Adipocyte (in vitro differentiated cells): ENCODE measurements around the gene PNMA5.
"Not testable (repeated sequence)": the region's sequence is repeated elsewhere in the genome, so short reads cannot be mapped to it uniquely, and the experiment has no call there.

Experiments
- DNase-seq: peaks from one replicate; pipeline ENCODE4 v3.0.0-alpha.2; 2015; ENCODE audit warnings: low read depth
- H3K27me3 ChIP-seq: replicated peaks from 2 replicates; pipeline ENCODE4 v1.7.0; 2013; ENCODE audit warnings: mild to moderate bottlenecking, low read length, moderate library complexity; ENCODE audit not compliant: control insufficient read depth, insufficient read depth
- H3K36me3 ChIP-seq: 2 replicates; pipeline ENCODE4 v1.7.0; 2013; ENCODE audit warnings: low read length, mild to moderate bottlenecking, moderate library complexity; ENCODE audit not compliant: control insufficient read depth, insufficient read depth, severe bottlenecking
- H3K4me1 ChIP-seq: 2 replicates; pipeline ENCODE4 v1.7.0; 2013; ENCODE audit warnings: mild to moderate bottlenecking, low read length, moderate library complexity; ENCODE audit not compliant: control insufficient read depth, insufficient read depth
- H3K4me3 ChIP-seq: 2 replicates; pipeline ENCODE4 v1.7.0; 2013; ENCODE audit warnings: mild to moderate bottlenecking, low read length, moderate library complexity
- H3K9ac ChIP-seq: 2 replicates; pipeline ENCODE4 v1.7.0; 2013; ENCODE audit warnings: mild to moderate bottlenecking, low read length, moderate library complexity
- H3K9me3 ChIP-seq: 2 replicates; pipeline ENCODE4 v1.7.0; 2013; ENCODE audit warnings: mild to moderate bottlenecking, low read length, moderate library complexity; ENCODE audit not compliant: control insufficient read depth

The PNMA5 gene

DNA sequence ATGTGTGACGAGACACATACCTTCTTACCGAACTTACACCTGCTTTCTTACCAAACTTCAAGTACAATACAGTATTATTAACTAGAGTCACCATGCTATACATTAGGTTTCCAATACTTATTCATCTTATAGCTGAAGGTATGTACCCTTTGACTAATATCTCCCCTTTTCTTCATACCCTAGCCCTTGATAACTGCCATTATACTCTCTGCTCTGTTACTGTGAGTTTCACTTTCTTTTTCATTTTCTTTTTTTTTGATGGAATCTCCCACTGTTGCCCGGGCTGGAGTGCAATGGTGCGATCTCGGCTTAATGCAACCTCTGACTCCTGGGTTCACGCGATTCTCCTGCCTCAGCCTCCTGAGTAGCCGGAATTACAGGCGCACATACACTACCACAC, 3.4 kb upstream of the PNMA5 start:
- no peak overlapping the region for H3K9ac ChIP-seq
- H3K4me1 ChIP-seq, result no peaks in the 10 kb centered on the region
- DNase-seq, result no peak
- H3K27me3 ChIP-seq, result peaks cover 35% of the 10 kb centered on the region
- H3K4me3 ChIP-seq, result no peak overlapping the region
- H3K36me3 ChIP-seq, result no peaks in the 10 kb centered on the region
- H3K9me3 ChIP-seq, result peaks cover 6% of the 10 kb centered on the region

DNA sequence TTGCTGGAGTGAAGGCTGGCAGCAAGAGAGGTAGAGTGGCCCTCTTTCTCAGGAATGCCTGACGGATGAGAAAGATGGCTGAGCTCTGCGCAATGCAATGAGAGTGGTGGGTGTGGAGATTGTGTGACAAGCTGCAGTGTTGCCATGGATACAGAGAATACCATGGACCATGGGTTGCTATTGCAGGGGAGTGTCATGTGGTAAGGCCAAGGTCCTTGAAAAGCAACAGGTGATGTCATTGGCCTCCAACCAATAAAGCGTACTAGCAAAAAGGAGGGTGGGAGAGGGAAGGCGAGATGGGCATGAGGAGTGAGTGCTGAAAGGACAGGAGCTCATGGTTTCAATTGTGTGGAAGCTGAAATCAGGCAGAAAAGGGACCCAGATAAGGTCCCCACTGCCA, 1.8 kb downstream of the PNMA5 start:
- Histone ChIP-seq H3K4me3 (no peak overlapping the region), H3K4me1 (no peaks in the 10 kb centered on the region), H3K9me3 (no peaks in the 10 kb centered on the region), H3K36me3 (no peaks in the 10 kb centered on the region), H3K9ac (no peak overlapping the region), H3K27me3 (peaks cover 31% of the 10 kb centered on the region)
- no peak for DNase-seq

DNA sequence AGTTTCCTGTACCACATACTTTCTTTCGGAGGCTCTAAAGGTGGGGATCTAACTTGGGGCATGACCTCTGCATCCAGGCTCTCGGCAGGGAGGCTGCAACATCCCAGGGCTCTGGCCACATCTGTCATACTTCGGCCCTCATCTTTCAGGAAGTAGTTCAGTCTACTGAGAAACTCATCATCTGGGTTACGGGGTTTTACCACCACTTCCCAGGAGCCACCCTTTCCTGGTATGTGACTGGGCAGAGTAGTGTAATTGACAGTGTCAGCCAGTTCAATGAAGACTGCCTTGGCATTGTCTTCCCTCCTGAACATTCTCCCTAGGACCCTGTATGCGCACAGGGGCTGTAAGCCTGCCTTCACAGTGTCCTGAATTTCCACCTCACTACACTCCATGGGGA, 2.8 kb downstream of the PNMA5 start:
- Histone ChIP-seq H3K4me1 (no peaks in the 10 kb centered on the region), H3K36me3 (no peaks in the 10 kb centered on the region), H3K9ac (no peak overlapping the region), H3K27me3 (peaks cover 31% of the 10 kb centered on the region), H3K4me3 (no peak overlapping the region), H3K9me3 (no peaks in the 10 kb centered on the region)
- no peak for DNase-seq

DNA sequence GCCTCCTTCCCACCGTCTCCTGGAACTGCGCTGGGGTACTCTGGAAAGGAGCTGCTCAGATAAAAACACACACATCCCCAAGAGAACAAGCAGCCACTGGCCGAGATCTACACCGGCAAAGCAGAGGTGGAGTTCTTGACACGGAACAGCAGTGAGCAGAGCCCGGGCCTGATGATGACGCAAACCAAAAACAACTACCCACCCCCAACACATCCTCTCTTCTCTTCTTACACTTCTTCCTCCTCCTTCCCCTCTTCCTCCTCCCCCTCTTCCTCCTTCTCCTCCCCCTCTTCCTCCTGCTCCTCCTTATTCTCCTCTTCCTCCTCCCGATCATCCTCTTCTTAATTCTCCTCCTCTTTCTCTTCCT, 4.6 kb downstream of the PNMA5 start:
- H3K4me1 ChIP-seq, result no peaks in the 10 kb centered on the region
- no peaks in the 10 kb centered on the region for H3K36me3 ChIP-seq
- peaks cover 31% of the 10 kb centered on the region for H3K27me3 ChIP-seq
- no peak for DNase-seq
- H3K9ac ChIP-seq, result no peak overlapping the region
- no peaks in the 10 kb centered on the region for H3K9me3 ChIP-seq
- H3K4me3 ChIP-seq, result no peak overlapping the region

DNA sequence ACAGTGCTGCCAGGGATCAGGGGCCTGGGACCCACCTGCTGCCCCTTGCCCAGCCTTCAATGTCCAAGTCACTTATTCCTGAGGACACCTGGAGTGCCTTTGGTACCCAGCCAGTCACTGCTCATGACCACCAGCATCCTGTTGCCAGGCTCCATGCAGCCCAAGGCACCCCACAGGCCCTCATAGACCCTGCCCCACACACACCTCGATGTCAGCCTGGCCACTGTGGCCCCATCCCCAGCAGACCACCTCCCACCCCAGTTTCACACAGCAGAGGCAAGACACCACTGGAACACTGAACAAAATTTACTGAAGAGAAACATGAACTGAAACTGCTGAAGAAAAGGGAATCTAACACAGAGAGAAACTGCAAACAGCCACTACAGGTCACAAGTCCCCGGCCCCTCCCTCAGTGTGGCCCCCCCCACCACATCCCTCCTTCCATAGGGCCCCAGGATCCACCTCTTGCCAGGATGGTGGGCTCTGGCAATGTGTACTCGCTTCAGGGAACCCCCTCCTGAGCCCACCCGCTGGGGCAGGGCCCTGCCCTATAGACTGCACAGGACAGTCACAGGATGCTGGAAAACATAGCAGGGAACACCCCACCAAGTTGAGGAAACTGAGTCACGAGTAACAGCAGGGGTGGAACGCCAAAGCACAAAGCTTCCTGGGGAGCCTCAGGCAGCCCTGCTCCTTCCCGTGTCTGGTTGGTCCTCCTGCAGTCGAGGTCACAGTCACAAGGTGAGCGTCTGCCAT, 5.2 kb downstream of the PNMA5 start:
- Histone ChIP-seq H3K9ac (no peak overlapping the region), H3K36me3 (no peaks in the 10 kb centered on the region), H3K4me1 (no peaks in the 10 kb centered on the region), H3K4me3 (no peak overlapping the region), H3K27me3 (peaks cover 31% of the 10 kb centered on the region), H3K9me3 (no peaks in the 10 kb centered on the region)
- no peak for DNase-seq

DNA sequence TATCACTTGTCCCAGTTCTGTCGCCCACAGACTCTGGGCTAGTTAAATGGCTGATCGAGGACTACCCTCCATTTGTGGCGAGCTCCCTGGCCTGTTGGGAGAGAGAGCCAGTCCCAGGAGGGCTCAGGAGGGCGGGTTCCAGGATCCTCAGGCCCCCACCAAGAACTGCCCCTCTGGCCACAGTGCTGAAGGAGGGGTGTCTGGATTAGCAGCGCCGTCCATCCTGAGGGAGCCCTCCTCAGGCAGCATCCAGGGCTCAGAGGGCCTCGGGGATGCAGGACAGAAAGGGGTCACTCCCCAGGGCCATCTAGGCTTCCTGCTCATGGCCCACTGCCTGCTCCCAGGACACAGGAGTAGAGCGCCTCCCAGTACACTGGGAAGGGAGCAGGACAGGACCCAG, 6.1 kb downstream of the PNMA5 start:
- Histone ChIP-seq H3K4me1 (no peaks in the 10 kb centered on the region), H3K4me3 (no peak overlapping the region), H3K9me3 (no peaks in the 10 kb centered on the region), H3K9ac (no peak overlapping the region), H3K27me3 (peaks cover 28% of the 10 kb centered on the region), H3K36me3 (no peaks in the 10 kb centered on the region)
- DNase-seq, result no peak

DNA sequence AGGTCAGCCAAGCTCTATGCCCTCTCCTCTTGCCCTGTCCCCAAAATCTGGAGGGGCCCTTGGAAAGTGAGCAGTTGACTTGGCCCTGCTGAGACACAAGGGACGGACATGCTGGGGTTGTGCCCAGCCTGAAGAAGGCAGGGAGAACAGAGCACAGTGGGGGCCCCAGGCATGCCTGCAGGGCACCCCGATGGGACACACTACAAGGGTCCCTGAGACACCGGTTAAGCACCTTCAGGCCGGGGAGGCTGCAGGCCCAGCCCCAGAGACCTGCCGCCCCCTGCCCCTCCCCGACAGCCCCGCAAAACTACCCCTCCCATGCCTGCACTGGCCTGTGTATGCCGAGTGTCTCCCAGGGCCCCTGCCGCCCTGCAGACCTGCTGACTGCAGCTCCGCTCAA, 6.8 kb downstream of the PNMA5 start:
- not testable (repeated sequence) for H3K9ac ChIP-seq, DNase-seq, H3K36me3 ChIP-seq, H3K4me1 ChIP-seq, H3K4me3 ChIP-seq, H3K9me3 ChIP-seq
- peaks cover 23% of the 10 kb centered on the region for H3K27me3 ChIP-seq

DNA sequence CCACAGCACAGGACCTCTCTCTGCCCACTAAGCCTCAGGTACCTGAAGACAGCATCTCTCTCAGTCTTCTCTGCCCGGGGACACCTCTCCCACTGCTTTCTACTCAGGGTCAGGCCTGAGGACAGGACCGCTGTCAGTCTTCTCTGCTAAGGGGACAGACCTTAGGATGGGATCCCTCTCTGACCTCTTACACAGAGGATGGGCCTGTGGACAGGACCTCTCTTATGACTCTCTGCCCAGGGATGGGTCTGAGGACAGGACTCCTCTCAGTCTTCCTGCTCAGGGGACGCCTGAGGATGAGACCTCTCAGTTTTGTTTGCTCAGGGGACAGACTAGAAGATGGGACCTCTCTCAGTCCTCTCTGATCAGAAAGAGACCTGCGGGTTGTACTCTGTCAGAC, 8.5 kb downstream of the PNMA5 start:
- H3K9ac ChIP-seq, H3K9me3 ChIP-seq, H3K4me1 ChIP-seq, H3K36me3 ChIP-seq, H3K4me3 ChIP-seq, DNase-seq: not testable (repeated sequence)
- H3K27me3 ChIP-seq, result peaks cover 20% of the 10 kb centered on the region

DNA sequence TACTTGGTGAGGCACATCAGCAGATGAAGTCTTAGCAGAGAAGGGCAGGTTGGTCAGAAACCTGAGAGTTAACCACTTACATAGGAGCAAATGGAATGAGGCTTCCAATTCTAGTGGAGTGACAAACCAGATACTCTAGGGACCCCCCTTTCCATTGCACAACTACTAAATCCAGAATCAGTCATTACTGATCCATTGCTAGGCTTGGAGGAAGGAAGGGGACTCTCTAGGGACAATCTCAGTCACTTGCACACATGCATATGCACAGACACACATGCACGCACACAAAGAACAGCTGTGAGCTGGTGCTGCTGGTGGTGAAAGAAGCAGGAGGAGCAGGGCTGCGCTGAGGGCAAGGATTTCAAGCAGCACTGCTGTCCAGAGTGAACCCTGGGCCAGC, 25.7 kb downstream of the PNMA5 start:
- no peaks in the 10 kb centered on the region for H3K36me3 ChIP-seq
- H3K9ac ChIP-seq, result no peak overlapping the region
- no peak overlapping the region for H3K4me3 ChIP-seq
- peaks cover 4% of the 10 kb centered on the region for H3K9me3 ChIP-seq
- peaks cover 15% of the 10 kb centered on the region for H3K27me3 ChIP-seq
- H3K4me1 ChIP-seq, result no peaks in the 10 kb centered on the region
- no peak for DNase-seq

DNA sequence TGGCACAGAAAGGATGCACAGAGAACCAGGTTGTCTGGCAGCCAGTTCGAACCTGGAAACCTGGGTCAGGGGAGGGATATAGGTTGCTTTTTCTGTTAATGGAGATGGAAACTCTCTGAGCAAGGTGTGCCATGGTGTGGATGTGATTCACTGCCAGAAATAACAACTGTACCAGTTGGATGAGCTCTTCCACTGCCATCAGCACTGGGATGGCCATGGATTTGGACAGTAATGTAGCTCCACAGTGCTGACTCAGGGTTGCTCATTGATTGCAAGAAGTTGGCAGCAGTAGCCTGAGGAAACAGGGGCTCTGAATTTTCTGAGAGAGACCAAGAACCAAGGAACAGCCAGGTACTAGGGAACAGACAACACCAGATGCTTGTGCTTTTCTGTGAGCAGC, 33.8 kb downstream of the PNMA5 start:
- H3K9ac ChIP-seq, result no peak overlapping the region
- H3K4me3 ChIP-seq, result no peak overlapping the region
- no peaks in the 10 kb centered on the region for H3K36me3 ChIP-seq
- DNase-seq, result no peak
- no peaks in the 10 kb centered on the region for H3K9me3 ChIP-seq
- H3K4me1 ChIP-seq, result no peaks in the 10 kb centered on the region
- H3K27me3 ChIP-seq, result peaks cover 5% of the 10 kb centered on the region

DNA sequence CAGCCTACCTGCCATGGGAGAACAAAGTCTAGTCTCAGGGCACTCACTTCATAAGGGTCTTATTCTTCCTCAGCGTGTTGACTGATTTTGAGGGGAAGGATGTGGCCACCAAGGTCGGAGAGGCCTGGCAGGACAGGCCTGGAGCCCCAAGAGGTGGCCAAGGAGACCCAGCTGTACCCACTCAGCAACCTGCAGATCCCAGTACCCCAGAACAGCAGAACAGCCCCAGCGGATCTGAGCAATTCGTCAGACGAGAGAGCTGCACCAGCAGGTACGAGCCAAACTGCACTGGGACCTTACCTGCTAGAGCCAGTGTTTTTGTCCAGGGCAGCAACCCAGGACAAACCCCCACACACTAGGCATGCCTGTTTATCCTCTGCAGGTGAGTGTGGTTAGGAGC, 34.3 kb downstream of the PNMA5 start:
- no peaks in the 10 kb centered on the region for H3K4me1 ChIP-seq

More for the DNA sequence above, 34.3 kb downstream of the PNMA5 start:
- DNase-seq, result no peak
- Histone ChIP-seq H3K4me3 (no peak overlapping the region), H3K36me3 (no peaks in the 10 kb centered on the region), H3K27me3 (peaks cover 5% of the 10 kb centered on the region), H3K9ac (peak overlapping the region; percentile 10), H3K9me3 (no peaks in the 10 kb centered on the region)
